Astrocyte (in vitro differentiated cells and primary cell): ENCODE measurements around the gene C15orf40.

ENCODE experiments used
- CTCF ChIP-seq: IDR thresholded peaks from 2 replicates; pipeline ENCODE4 v1.5.1; 2011; ENCODE audit warnings: low read depth, mild to moderate bottlenecking, inconsistent platforms, low read length, moderate library complexity; ENCODE audit not compliant: insufficient read depth
- EZH2 ChIP-seq: IDR thresholded peaks from 2 replicates; pipeline ENCODE4 v1.6.1; 2012; ENCODE audit warnings: mild to moderate bottlenecking, low read length, inconsistent platforms; ENCODE audit not compliant: insufficient read depth

GRCh38 chr15:82950295-82950694 lies 61.1 kb downstream of the C15orf40 start:
- TF ChIP-seq CTCF (no peak), EZH2 (no peak)
